ENCODE results near the gene SERTAD1.

The SERTAD1 gene

GRCh38 chr19:40381321-40381720 is 44.5 kb downstream of the SERTAD1 start:
- H3K27me3 Mint-ChIP-seq = no peaks in the 10 kb centered on the region

DNA sequence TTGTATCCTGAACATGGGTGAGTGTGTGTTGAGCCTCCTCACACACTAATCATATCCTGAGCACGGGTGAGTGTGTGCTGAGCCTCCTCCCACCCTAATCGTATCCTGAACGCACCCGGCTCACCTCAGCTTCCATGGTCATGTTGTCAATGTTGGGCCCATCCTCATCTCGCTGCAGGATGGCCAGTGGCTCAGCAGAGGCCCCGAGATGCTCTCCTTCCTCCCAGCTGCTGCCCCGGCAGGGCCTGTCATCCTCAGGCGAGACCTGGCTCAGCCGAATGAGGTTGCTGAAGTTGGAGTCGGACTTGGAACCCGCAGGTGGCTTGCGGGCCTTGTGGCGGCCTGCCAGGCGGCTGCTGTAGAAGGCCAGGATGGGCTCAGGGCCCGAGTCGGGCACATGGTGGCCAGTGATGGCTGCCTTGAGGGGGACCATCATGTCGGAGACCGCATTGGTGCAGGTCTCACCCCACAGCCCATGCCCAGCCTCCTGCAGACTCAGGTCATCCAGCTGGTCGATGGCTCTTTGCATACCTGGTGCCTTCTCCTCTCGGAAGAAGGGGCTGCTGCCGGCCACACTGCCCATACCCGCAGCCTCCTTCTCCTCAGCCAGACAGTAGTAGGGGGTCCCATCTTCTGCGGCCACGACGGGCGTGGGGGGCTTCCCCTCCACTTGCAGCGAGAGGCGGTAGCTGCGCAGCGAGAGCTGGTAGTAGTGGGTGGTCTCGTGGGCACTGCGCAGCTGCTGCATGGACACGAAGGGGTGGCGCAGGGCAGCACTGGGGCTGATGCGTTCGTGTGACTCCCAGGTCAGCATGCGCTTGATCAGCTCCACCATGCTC is 45.4 kb downstream of the SERTAD1 start:
- no peaks in the 10 kb centered on the region for H3K4me1 Mint-ChIP-seq
- no peaks in the 10 kb centered on the region for H3K27me3 Mint-ChIP-seq
- no peaks in the 10 kb centered on the region for H3K9me3 Mint-ChIP-seq

More at GRCh38 chr19:40381321-40381720, 44.5 kb downstream of the SERTAD1 start:
- Mint-ChIP-seq H3K27ac (no peak overlapping the region), H3K4me3 (no peak overlapping the region), H3K4me1 (no peaks in the 10 kb centered on the region), H3K9me3 (no peaks in the 10 kb centered on the region), H3K36me3 (no peaks in the 10 kb centered on the region)

GRCh38 chr19:40379446-40380198 is 46.2 kb downstream of the SERTAD1 start:
- Mint-ChIP-seq H3K9me3 (no peaks in the 10 kb centered on the region), H3K27ac (no peak overlapping the region), H3K27me3 (no peaks in the 10 kb centered on the region), H3K4me1 (no peaks in the 10 kb centered on the region), H3K4me3 (no peak overlapping the region), H3K36me3 (no peaks in the 10 kb centered on the region)

More for the DNA sequence above, 45.4 kb downstream of the SERTAD1 start:
- Mint-ChIP-seq H3K4me3 (no peak overlapping the region), H3K36me3 (no peaks in the 10 kb centered on the region), H3K27ac (no peak overlapping the region)

- no peaks in the 10 kb centered on the region for H3K27me3 Mint-ChIP-seq
- no peaks in the 10 kb centered on the region for H3K9me3 Mint-ChIP-seq
- H3K4me1 Mint-ChIP-seq = no peaks in the 10 kb centered on the region
- no peak overlapping the region for H3K27ac Mint-ChIP-seq
- no peak overlapping the region for H3K4me3 Mint-ChIP-seq
- H3K36me3 Mint-ChIP-seq = no peaks in the 10 kb centered on the region
These were observed 47.3 kb downstream of the SERTAD1 start for GRCh38 chr19:40378509-40378908.

- Mint-ChIP-seq H3K27me3 (no peaks in the 10 kb centered on the region), H3K36me3 (no peaks in the 10 kb centered on the region), H3K4me3 (no peak overlapping the region), H3K9me3 (no peaks in the 10 kb centered on the region), H3K27ac (no peak overlapping the region), H3K4me1 (no peaks in the 10 kb centered on the region)
These were observed 47.9 kb downstream of the SERTAD1 start for GRCh38 chr19:40377876-40378385.

GRCh38 chr19:40376286-40376862 is 49.4 kb downstream of the SERTAD1 start:
- Mint-ChIP-seq H3K4me3 (no peak overlapping the region), H3K36me3 (no peaks in the 10 kb centered on the region), H3K27me3 (no peaks in the 10 kb centered on the region), H3K9me3 (no peaks in the 10 kb centered on the region), H3K4me1 (no peaks in the 10 kb centered on the region), H3K27ac (no peak overlapping the region)

- H3K9me3 Mint-ChIP-seq = no peaks in the 10 kb centered on the region
- H3K4me1 Mint-ChIP-seq = no peaks in the 10 kb centered on the region
- H3K27ac Mint-ChIP-seq = no peak overlapping the region
- H3K4me3 Mint-ChIP-seq = no peak overlapping the region
- H3K36me3 Mint-ChIP-seq = peaks cover 2% of the 10 kb centered on the region
- no peaks in the 10 kb centered on the region for H3K27me3 Mint-ChIP-seq
These were observed 51.7 kb downstream of the SERTAD1 start for GRCh38 chr19:40374084-40374483.

- H3K27ac Mint-ChIP-seq = no peak overlapping the region
- no peak overlapping the region for H3K4me3 Mint-ChIP-seq
- H3K36me3 Mint-ChIP-seq = peaks cover 2% of the 10 kb centered on the region
- no peaks in the 10 kb centered on the region for H3K9me3 Mint-ChIP-seq
- no peaks in the 10 kb centered on the region for H3K4me1 Mint-ChIP-seq
- no peaks in the 10 kb centered on the region for H3K27me3 Mint-ChIP-seq
These were observed 54.0 kb downstream of the SERTAD1 start for GRCh38 chr19:40371802-40372122.
